HG03469 (cell line): Measurements from ENCODE around the gene RPS6KA2.

Source experiments
- ATAC-seq: cut with Tn5 transposase; IDR thresholded peaks from one replicate; pipeline ENCODE4 v1.9.1; 2021; ENCODE audit warnings: mild to moderate bottlenecking, moderate library complexity, moderate number of reproducible peaks; ENCODE audit not compliant: unreplicated experiment

RPS6KA2 gene

DNA sequence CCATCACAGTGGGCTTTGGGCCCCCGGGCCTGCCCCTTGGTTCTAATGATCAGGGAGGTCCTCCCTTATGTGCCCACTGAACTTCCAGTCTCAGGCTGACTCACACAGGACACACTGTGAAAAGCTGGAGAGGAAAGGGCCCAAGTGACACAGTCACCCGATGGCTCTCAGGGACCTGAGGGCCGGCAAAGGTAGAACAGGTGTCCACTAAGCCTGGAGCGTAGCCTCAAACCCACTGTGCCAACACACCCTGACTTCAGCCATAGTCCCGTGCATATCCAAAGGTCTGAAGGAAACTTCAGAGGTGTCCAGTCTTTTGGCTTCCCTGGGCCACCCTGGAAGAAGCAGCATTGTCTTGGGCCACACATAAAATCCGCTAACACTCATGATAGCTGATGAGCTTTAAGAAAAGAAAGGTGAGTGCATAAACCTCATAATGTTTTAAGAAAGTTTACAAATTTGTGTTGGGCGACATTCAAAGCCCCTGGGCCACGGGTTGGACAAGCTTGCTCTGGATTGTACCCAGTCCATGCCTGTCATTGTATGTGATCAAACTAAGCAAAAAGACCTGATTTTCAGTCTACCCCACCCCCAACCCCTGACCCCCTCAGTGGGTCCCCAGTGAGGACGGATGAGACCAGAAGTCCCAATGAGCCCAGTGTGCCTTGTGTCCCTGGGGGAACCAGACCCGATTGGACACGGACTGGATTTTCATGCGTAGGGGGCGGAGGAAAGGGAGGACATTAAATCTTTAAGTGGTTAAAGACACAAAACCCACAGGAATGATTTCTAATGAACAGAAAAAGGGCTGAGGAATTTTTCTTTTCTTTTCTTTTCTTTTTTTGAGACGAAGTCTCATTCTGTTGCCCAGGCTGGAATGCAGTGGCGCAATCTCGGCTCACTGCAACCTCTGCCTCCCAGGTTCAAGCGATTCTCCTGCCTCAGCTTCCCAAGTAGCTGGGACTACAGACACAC lies 46.7 kb downstream of the RPS6KA2 start:
- ATAC-seq: no peak

DNA sequence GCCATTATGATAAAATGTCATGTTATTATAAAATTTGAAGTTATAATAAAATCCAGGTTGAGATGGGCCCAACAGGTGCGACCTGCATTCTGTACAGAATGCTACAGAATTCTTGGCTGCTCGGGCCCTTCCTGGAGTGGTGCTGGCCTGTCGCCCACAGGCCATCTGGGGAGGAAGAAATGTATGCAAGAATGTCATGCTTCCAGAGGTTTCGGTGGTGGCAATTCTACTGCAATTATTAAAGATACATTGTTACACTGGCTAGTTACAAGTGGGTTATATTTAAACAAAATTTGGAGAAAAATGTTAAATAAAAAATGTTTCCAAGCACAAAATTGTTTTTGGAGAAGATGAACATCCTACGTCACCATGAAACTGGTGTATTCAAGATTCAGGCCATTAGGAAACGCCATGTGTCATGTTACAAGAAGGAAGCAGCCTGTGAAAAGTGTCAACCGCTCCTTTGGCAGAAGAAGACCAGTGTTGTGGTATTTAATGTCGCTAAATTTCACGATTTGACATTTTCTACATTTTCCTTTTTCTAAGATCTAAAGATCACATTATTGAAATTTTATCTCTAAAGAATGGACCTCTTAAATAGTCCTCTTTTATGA lies 47.7 kb downstream of the RPS6KA2 start:
- ATAC-seq: no peak

DNA sequence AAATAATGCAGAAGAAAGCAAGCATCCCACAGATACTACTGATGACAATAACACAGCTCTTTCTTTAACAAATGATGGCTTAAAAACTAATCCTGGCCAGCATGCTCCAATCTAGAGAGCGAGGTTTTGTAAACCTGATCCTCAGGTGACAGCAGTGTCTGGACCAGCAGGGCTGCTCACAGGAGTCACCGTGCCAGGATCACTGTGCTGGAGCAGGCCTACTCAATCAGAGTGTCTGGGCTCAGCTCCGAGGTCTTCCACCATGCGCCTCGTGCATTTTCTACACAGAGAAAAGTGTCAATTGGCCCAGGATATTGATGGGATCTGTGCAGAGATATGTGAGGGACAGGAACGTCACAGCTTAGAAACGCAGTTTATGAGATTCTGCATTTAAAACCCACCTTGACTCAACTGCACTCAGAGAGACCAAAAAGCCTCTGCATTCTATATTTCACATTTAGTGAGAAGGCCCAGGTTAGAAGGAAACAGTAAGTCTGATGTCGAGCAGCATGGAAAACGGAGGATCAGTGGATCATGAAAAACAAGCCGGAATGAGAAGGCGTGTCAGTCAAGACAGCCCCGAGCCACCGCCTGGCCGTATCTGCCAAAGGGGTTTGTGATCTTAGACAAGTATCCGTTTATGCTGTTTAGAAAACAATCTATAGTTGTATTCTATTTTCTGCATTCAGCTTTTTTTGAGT lies 48.4 kb downstream of the RPS6KA2 start:
- no peak for ATAC-seq

DNA sequence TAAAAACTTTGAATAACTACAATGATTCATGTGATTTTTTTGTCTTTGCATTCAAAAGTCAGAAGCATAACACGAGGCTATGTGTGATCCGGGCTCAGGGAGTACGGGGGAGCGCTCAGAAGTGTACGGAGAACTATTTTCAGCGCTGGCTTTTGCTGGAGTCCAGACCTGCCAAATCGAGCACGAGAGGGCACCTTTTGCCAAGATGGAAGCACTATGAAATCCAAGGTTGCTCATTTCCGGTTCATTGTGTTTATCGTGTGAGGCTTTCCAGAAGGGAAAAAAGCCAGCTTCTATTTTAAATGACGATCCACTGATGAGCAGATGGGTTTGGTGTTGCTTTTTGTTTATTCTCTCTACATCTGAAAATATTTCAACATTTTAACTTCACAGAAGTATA lies 51.8 kb downstream of the RPS6KA2 start:
- no peak for ATAC-seq

DNA sequence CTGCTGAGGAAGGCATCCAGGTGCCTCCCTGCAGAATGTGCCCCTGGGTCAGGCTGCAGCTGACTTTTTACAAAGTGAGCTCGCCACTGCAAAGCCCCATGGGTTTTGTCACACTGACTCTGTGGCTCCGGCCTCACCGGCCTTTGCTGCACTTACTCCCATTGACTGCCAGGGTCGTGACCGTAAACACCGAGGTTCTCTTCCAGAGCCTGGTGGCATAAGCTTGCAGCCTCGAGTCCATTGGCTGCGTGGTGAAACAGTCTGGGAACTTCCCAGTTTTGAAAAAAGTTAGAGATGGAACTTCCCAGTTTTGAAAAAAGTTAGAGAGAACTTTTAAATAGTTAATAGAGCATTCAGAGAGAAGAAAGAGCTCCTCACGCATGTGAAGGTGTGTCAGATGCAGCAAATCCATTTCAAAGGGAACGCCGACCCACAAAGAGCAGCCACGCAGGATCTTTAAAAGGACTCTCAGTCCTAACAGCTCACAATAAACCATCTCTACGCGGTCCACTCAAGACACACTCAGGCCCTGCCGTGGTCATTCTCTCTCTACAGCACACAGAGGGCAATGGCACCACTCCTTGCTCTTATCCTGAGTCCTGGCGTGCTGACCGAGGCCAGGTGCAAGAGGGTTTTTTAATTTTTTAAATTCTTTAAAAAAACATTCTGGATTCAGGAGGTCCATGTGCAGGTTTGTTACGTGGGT lies 53.4 kb downstream of the RPS6KA2 start:
- ATAC-seq: no peak

DNA sequence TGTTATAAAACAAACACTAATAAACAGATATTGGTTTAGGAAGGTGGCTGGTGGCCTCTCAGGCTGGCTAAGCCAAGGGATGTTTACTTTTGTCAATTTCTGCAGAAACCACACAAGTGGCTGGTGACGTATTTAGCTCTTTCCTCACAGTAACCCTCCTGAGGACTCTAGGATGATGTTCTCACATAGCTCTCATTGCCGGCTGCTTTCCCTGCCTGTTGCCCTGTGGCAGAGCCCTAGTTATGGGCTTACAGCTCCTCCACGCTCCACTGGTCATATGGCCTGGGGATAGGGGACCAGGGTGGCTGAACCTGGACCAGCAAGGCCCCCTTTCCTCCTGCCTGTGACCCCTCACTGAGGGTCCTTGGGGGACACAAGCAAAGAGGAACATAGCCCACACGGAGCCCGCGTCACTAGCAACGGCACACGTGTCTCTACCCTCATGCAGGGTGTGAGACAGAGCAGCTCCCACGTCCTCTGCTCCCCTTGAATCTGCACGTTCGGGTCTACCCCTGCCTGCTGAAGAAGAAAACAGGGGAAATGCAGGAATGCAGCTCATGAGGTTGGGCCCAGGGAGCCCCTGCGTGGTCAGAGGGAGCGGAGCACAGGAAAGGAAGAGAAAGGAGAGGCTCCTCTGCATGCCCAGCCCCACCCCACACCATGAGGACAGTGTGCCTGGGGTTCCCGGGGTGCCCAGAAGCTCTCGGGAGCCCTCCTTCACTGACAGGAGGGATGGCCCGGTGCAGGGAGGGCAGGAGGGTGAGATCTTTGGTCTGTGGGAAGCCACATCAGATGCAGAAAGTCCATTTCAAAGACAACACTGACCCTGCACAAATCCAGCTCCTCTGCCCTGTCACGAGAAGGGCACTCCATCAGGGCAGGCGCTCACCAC lies 54.4 kb downstream of the RPS6KA2 start:
- ATAC-seq: no peak

DNA sequence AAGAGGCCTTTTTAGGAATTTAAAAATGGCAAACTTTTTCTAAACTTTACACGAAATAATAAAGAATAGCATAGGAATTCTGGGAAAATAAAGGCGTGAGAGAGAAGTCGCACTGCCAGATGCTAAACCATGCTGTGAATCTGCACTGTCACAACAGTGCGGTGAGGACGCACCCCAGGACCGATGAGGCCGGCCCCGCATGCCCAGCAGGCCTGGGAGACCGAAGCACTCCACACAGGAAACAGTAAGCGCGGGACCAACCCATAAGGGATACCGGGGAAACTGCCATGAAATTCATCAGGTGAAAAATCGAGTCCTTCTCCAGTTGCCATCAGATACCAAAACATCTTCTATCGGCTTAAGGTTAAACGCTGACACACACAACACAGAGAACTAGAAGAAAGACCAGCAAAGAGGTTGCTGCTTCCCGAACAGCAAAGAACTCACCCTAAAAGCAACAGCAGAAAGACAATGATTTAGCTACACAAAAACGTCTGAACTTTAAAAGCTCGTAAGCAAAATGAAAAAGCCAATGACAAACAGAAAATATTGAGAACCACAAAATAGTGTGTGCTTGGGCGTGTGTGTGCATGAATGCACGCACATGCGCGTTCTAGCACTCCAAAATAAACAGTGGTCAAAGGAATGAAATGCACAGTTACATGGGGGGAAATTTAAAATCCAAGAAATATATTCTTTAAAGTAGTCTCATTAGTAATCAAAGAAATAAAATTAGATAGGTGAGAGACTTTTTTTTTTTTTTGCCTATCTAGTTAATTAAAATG lies 55.9 kb downstream of the RPS6KA2 start:
- no peak for ATAC-seq

DNA sequence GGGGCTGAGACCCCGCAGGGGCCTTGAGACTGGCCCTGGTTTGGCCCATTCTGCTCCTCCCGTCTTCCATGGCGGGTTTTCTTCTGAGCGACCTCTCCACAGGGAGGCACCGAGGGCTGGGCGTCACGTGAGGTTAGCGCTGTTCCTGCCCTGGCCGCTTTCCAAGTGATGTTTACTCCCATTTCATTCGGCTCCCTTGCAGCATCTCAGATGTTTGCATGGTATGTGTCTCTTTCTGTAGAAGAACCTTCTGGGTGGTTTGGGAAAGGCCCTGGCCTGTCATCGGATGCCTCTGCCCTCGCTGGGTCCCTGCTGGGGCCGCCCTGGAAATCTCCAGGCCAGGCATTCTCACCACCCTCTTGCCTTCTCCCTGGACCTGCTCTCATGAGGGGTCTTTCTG lies 57.8 kb downstream of the RPS6KA2 start:
- ATAC-seq: no peak

DNA sequence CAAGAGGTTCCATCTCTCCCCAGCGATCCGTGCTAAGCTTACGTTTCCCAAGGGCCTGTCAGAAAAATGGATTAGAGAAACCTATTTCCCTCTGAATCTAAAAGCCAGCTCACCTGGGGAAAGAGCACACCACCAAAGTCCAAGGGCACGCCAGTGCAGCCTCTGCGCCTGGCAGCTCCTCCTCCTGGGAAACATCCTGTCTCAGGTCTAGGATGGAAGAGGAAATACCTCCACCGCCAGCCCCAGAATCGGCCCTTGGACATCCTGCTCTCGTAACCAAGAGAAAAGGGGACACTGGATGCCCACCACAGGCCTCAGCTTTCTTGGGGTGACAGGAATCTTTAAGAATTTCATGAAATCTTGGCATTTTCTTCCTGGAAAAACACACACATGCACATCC lies 59.2 kb downstream of the RPS6KA2 start:
- no peak for ATAC-seq

DNA sequence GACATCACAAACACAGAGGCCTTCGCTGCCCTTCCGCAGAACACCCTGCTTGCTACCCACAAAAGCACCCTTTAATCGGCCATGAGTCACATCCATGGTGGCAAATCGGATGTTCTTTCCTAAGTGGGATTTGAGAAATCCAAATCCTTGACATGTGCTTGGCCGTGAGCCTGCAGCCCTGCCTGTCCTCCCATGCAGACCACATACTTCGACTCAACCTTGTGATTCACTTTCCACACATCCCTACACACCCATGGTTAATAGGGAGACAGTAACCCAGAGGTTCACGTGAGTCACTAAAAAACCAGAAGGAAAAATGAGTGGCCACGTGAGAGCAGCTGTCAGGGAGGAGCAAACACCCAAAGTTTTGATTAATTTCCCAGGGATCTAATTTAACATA lies 59.9 kb downstream of the RPS6KA2 start:
- ATAC-seq: no peak

DNA sequence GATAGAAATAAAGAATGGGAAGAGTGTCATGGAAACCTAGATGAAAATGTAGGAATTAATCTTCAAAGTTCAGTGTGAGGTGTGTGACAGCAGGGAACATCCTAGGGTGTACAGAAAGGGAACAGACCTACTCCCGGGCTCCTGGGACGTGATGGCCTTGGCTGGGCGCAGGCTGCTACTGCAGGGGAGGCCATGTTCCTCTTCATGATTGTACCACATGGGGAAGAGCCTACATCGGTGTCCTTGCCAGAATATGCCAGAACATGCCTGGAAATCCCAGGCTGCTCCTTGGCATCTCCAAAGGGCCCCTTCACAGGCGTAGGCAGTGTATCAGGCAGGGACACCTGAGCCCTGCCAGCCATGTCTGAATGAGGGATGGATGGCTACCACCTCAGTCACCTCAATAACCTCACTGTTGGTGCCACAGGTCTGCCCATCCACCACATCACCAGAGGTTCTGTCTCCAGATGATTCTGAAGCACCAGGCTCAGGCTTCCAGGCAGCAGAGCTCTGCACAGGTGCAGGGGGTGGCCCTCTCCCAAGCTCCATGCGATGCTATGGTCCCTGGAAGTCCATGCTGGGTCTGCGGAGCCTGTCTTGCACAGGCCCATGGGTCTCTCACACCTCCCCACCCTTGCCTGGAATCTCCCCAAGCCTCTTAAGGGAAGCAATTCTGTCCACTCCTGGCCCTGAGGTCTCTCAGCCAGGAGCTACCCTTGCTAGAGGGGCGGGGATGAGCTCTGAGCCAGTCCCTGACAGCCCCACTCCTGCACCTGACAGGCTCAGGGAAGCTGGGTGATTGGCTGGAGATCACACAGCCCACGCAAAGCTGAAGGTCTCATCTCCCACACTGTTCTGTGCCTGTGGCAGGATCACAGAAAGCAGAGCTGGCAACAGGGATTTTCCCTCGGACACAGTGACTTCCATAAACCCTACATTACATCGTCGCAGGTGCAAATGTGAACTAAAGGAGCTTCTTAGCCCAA lies 60.7 kb downstream of the RPS6KA2 start:
- no peak for ATAC-seq

DNA sequence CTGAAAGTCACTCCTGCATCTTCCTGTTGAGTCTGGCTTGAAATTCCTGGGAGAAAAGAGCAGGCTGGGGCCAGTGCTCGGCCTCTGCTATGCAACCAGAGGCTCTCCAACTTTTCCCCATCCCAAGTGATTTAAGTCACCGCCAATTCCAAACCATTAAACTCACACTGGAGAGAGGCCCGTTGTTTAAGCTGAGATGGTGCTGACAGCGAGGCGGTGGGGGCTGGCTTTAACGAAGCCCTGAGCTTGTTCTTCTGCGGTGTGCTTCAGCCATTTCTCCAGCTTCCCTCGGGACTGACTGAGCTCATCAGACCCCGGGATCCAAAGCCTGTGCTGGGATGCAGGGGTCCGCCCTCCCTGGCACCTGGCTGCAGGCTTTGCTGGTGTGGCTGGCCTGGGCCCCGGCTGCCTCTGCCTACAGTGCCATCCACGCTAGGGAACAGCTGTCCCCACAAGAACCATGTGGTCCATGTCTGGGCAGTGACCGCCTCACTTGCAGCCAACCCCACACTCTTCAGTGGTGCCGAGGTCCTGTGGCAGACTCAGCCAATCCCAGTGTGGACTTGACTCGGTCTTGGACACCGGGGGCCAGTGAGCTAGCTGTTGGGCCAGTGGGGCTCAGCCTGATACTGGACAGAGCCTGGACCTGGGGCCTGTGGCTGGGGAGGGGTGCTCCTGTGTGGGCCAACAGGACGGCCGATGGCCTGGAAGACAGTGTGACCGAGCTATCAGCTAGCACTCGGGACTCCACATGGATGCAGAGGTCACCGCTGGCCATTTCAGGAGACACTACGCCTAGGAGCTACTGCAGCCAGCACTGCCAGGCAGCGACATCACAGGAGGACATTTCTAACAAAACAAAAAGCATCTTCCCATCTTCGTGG lies 61.7 kb downstream of the RPS6KA2 start:
- ATAC-seq: no peak

DNA sequence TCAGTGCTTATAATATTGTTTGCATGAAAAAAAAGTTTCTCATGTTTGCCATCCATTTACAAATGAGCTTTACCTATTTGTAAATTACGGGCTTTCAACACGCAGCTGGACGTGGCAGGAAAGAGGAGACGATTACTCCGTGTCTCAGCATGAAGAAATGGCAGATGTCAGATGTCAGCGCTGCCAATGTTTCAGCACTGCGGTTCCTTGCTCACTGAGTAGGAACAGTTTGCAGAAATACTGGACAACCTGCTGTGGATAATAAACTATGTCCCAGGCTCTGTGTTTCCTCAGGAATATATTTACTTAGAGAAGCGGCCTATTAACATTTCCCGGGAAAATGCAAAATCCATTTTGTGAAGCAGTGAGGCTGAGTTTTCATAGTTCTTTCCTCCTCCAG lies 63.2 kb downstream of the RPS6KA2 start:
- ATAC-seq: no peak

DNA sequence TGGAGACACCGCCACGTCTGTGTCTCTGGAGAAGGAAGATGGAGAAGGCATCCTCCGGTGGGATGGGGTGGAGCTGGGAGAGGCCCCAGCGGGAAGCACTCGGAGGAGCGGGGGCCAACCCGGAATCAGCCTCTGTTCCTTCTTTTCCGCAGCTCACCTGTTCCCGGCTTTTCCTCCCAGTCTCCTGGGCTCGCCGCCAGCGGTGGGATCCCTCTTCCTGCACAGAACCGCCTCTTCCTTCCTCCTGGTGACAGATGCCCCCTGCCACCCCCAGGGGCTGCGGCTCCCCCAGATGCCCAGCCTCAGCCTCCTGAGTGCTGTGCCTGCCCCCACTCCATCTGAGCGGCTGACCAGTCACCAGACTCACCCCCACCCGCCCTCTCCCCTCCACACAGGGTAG lies 63.9 kb downstream of the RPS6KA2 start:
- no peak for ATAC-seq

DNA sequence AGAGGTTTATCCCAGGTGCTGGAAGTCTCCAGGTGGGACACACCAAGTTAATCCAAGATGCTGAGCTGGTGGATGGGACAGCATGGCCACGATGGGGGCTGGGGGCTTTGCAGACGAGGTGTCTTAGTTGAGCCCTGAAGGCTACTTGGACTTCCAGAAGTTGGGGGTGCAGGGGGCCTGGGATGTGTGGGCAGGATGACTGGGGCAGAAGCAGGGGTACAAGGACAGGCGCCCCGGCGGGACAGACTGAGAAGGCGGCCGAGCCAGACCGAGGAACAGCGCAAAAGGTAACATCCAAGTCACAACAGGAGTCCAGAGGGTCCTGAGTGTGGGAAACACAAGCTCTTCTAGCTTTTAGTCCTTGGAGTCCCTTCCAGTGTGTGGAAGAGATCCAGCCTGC lies 64.3 kb downstream of the RPS6KA2 start:
- no peak for ATAC-seq

DNA sequence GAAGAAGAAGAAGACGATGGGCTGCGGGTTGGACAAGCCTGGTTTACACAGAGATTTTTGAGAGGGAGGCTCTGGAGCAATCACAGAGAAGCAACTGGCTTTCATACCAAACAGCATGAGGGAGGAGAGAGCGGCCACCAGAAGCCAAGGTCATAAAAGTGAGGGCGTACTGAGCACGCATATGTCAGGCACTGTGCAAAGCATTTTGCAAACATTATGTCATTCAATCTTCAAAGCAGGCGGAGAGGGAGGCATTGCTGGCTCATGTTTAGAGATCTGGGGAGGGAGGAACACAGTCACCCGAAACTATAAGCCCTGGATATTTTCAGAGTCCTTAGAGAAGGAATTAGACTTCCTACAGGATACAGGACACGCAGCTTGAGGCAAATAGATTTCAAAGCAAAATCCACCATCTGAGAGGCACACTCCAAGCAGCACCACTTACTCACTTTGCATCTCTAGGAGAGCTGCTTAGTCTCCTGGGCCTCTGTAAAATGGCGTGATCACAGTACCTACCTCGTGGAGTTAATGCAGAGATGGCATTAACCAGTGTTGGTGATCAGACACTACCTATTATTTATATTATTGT lies 65.2 kb downstream of the RPS6KA2 start:
- ATAC-seq: no peak

DNA sequence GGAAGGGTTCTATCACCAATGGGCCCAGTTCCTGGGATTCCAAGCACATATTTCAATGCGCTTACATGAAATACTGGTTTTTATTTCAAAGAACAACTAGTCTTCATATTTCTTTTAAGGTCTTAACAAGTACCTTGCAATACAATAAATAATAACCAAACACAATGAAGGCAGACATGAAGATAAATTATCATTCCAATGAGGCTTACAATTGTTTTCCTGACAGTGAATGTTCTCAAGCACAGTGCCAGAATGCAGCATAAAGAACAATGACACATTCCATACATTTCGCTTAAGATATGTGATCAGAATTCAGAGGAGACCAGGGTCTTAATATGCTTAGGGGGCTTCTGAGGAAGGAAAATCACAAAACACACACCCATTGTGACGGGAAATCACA lies 66.8 kb downstream of the RPS6KA2 start:
- no peak for ATAC-seq
